HAP-1 (cell line): Measurements from ENCODE around the gene IL20RB.
"Not testable (repeated sequence)": the region's sequence is repeated elsewhere in the genome, so short reads cannot be mapped to it uniquely, and the experiment has no call there.

ENCODE experiments used
- DNase-seq, 2 experiments: peaks; one replicate each; pipeline ENCODE4 v3.0.0-alpha.2; 2016 to 2020; ENCODE audit warnings: low spot score in 2 of 2
- H3K27me3 ChIP-seq: fragments of 250-450 bp; sonication (Bioruptor Pico); 2 replicates; pipeline ENCODE4 v1.5.1; 2020; ENCODE audit warnings: low read depth, mild to moderate bottlenecking, moderate library complexity
- H3K36me3 ChIP-seq: fragments of 250-450 bp; sonication (Bioruptor Pico); replicated peaks from 2 replicates; pipeline ENCODE4 v1.5.1; 2020; ENCODE audit warnings: mild to moderate bottlenecking
- H3K4me1 ChIP-seq: fragments of 250-450 bp; sonication (Bioruptor Pico); 2 replicates; pipeline ENCODE4 v1.5.1; 2020; ENCODE audit warnings: mild to moderate bottlenecking
- H3K4me3 ChIP-seq: fragments of 250-450 bp; sonication (Bioruptor Pico); 2 replicates; pipeline ENCODE4 v1.5.1; 2020; ENCODE audit warnings: mild to moderate bottlenecking, moderate library complexity
- H3K9me3 ChIP-seq: fragments of 250-450 bp; sonication (Bioruptor Pico); 2 replicates; pipeline ENCODE4 v1.5.1; 2020; ENCODE audit warnings: mild to moderate bottlenecking, moderate library complexity
- in situ Hi-C: fragments of 300-500 bp; cut with MboI; formaldehyde crosslinking; loops from 3 replicates; pipeline ENCODE4 v1.14.3; 2020; ENCODE audit warnings: low sequenced_read_pairs, inconsistent platforms, mixed read lengths

Gene IL20RB

GRCh38 chr3:136954251-136954650, 3.5 kb upstream of the IL20RB start:
- H3K27me3 ChIP-seq: no peaks in the 10 kb centered on the region
- no peak overlapping the region for H3K4me3 ChIP-seq
- in situ Hi-C loops: no loop called here
- H3K36me3 ChIP-seq: no peaks in the 10 kb centered on the region; the same call in 1 of the 2 replicates
- no peaks in the 10 kb centered on the region for H3K4me1 ChIP-seq
- H3K9me3 ChIP-seq: no peaks in the 10 kb centered on the region
- no peak for DNase-seq

DNA sequence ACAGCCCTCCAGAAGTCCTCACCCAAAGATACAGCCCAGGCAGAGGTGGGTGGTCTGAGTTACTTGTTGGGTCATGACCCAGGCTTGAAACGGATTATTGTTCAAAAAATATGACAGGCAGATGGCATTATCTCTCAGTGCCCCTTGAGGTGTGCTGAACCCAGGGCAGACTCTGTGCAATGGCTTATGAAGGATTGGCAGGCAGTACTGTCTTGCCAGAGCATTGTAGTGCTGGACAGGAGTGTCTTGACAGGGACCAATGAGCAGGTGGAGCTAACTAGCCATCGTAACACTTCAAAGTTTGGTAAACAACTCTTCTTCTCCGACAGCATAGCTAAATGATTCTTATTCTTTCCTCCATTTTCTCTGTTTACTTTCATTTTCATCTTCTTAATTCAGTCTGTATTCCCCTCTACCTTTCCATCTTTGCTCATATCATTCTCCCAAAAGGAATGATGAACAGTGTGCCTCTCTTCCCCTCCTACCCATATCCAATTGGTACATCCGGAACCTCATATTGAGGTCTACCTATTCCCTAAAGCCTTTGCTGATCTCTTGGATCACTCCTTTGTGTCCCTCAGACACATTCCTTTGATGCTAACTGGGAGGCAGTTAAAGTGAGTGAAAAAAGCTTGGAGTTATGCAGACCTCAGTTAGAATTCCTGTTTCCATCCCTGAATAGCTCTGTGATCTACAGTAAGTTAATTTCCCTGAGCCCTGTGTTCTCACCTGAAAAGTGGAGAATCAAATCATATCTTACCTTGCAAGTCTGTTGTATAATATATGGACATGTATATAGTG, 2.6 kb upstream of the IL20RB start:
- in situ Hi-C loops: no loop called here
- no peak for DNase-seq
- H3K4me3 ChIP-seq: no peak overlapping the region
- no peaks in the 10 kb centered on the region for H3K9me3 ChIP-seq
- H3K27me3 ChIP-seq: no peaks in the 10 kb centered on the region
- H3K4me1 ChIP-seq: no peaks in the 10 kb centered on the region
- H3K36me3 ChIP-seq: no peaks in the 10 kb centered on the region; the same call in 1 of the 2 replicates

- DNase-seq: no peak
- H3K9me3 ChIP-seq: no peaks in the 10 kb centered on the region
- H3K4me3 ChIP-seq: no peak overlapping the region
- in situ Hi-C loops: no loop called here
- H3K4me1 ChIP-seq: no peaks in the 10 kb centered on the region
- no peaks in the 10 kb centered on the region; the same call in 1 of the 2 replicates for H3K36me3 ChIP-seq
- H3K27me3 ChIP-seq: no peaks in the 10 kb centered on the region
Observed at GRCh38 chr3:136955813-136956212, 2.0 kb upstream of the IL20RB start.

- no peaks in the 10 kb centered on the region for H3K4me1 ChIP-seq
- no peaks in the 10 kb centered on the region for H3K27me3 ChIP-seq
- H3K9me3 ChIP-seq: no peaks in the 10 kb centered on the region
- H3K4me3 ChIP-seq: no peak overlapping the region
- no peaks in the 10 kb centered on the region; the same call in 1 of the 2 replicates for H3K36me3 ChIP-seq
- in situ Hi-C loops: no loop called here
- DNase-seq: no peak
Observed at GRCh38 chr3:136956971-136957370, 812 bp upstream of the IL20RB start.

GRCh38 chr3:136958939-136959338, 1.2 kb downstream of the IL20RB start:
- Histone ChIP-seq H3K9me3 (no peaks in the 10 kb centered on the region), H3K27me3 (no peaks in the 10 kb centered on the region), H3K36me3 (no peaks in the 10 kb centered on the region; the same call in 1 of the 2 replicates), H3K4me3 (no peak overlapping the region), H3K4me1 (no peaks in the 10 kb centered on the region)
- in situ Hi-C loops: no loop called here
- no peak for DNase-seq

- DNase-seq: no peak
- no peaks in the 10 kb centered on the region; the same call in 1 of the 2 replicates for H3K36me3 ChIP-seq
- no peaks in the 10 kb centered on the region for H3K9me3 ChIP-seq
- in situ Hi-C loops: no loop called here
- no peaks in the 10 kb centered on the region for H3K27me3 ChIP-seq
- no peaks in the 10 kb centered on the region for H3K4me1 ChIP-seq
- no peak overlapping the region for H3K4me3 ChIP-seq
Observed at GRCh38 chr3:136959599-136959998, 1.8 kb downstream of the IL20RB start.

DNA sequence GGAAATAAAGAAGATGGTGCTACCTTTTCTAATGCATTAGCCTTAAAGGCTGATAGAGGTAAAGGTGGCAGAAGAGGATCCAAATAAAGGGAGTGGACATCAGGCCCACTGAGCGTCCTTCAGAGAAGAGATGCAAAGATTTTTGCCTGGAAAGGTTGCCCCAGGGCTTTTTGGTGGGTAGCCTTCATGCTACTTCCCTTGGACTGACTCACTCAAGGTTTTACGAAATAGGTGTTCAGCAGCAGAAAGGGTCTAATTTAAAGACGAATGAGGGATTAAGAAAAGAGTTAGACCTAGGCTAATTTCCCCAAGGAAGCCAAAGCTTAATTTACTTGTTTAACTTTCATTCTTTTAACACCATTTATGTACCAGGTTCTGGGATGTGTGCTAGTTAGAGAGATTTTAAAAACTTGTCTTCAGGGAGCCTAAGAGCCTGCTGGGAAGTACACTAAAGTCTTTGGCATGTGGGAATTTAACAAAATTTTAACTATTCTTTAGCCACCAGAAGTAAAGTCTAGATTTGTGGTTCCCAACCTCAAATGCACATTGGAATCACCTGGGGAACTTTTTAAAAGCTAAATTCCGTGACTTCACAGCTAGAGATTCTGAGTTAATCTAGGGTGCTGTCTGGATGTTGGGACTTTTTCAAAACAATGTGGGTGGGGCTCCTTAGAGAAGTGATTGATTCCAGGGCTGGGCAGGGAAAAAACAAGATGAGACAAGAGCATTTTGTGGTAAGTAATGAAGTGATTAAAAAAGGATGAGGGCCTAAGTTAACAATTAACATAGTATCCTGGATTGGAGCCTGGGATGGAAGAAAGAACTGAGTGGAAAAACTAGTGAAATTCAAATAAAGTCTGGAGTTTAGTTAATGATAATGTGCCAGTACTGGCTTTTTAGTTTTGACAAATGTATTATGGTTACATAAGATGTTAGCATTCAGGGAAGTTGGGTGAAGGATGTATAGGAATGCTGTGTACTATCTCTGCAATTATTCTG, 3.4 kb downstream of the IL20RB start:
- Histone ChIP-seq H3K4me1 (no peaks in the 10 kb centered on the region), H3K4me3 (no peak overlapping the region)

GRCh38 chr3:136962927-136963326, 5.1 kb downstream of the IL20RB start:
- Histone ChIP-seq H3K4me3 (no peak overlapping the region), H3K9me3 (no peaks in the 10 kb centered on the region), H3K27me3 (no peaks in the 10 kb centered on the region), H3K4me1 (no peaks in the 10 kb centered on the region), H3K36me3 (no peaks in the 10 kb centered on the region; the same call in 1 of the 2 replicates)
- in situ Hi-C loops: no loop called here
- no peak for DNase-seq

More for the DNA sequence above, 3.4 kb downstream of the IL20RB start:
- Histone ChIP-seq H3K9me3 (no peaks in the 10 kb centered on the region), H3K36me3 (no peaks in the 10 kb centered on the region; the same call in 1 of the 2 replicates), H3K27me3 (no peaks in the 10 kb centered on the region)
- no peak for DNase-seq
- in situ Hi-C loops: no loop called here

- in situ Hi-C loops, H3K4me3 ChIP-seq: not testable (repeated sequence)
Observed at GRCh38 chr3:136969539-136969938, 11.8 kb downstream of the IL20RB start.

GRCh38 chr3:136973352-136973751, 15.6 kb downstream of the IL20RB start:
- in situ Hi-C loops: no loop called here
- DNase-seq: no peak
- Histone ChIP-seq H3K9me3 (peaks cover 4% of the 10 kb centered on the region; the same call in 1 of the 2 replicates), H3K4me3 (no peak overlapping the region), H3K27me3 (no peaks in the 10 kb centered on the region), H3K4me1 (no peaks in the 10 kb centered on the region), H3K36me3 (no peaks in the 10 kb centered on the region)

More at GRCh38 chr3:136969539-136969938, 11.8 kb downstream of the IL20RB start:
- not testable (repeated sequence) for H3K4me1 ChIP-seq, H3K27me3 ChIP-seq, DNase-seq, H3K36me3 ChIP-seq, H3K9me3 ChIP-seq

DNA sequence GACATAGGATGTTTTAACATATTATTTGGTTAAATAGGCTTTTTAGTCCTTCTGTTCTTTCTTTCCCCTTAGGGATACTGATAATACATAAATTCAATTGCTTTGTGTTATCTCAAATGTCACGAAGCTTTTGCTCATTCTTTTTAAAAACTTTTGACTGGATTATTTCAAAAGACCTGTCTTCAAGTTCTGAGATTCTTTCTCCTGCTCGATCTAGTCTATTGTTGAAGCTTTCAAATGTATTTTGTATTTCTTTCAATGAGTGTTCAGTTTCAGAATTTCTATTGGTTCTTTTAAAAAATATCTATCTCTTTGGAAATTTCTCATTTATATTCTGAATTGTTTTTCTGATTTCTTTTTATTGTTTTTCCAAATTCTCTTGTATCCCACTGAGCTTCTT, 16.9 kb downstream of the IL20RB start:
- Histone ChIP-seq H3K4me1 (no peaks in the 10 kb centered on the region), H3K27me3 (no peaks in the 10 kb centered on the region), H3K36me3 (no peaks in the 10 kb centered on the region), H3K9me3 (peaks cover 4% of the 10 kb centered on the region; the same call in 1 of the 2 replicates), H3K4me3 (no peak overlapping the region)
- DNase-seq: no peak
- in situ Hi-C loops: no loop called here

- Histone ChIP-seq H3K4me1 (no peaks in the 10 kb centered on the region), H3K9me3 (peaks cover 4% of the 10 kb centered on the region; the same call in 1 of the 2 replicates), H3K4me3 (no peak overlapping the region), H3K27me3 (no peaks in the 10 kb centered on the region), H3K36me3 (no peaks in the 10 kb centered on the region)
- in situ Hi-C loops: no loop called here
- DNase-seq: no peak
Observed at GRCh38 chr3:136979204-136979603, 21.4 kb downstream of the IL20RB start.

- Histone ChIP-seq H3K9me3 (peaks cover 4% of the 10 kb centered on the region; the same call in 1 of the 2 replicates), H3K4me1 (no peaks in the 10 kb centered on the region), H3K27me3 (no peaks in the 10 kb centered on the region), H3K36me3 (no peaks in the 10 kb centered on the region), H3K4me3 (no peak overlapping the region)
- in situ Hi-C loops: no loop called here
- no peak for DNase-seq
Observed at GRCh38 chr3:136979684-136980083, 21.9 kb downstream of the IL20RB start.
